ENCODE results near the gene MYO18A.

- TF ChIP-seq CTCF (IDR thresholded peaks at IDR 0.05 in 2 of 3, conservative IDR thresholded peaks at IDR 0.05 in 1 of 3; ENCODE audit: borderline replicate concordance in 1 of 3, insufficient read depth in 1 of 3, low read depth in 2 of 3, low read length in 2 of 3): no peak
- no peak for TF ChIP-seq REST (IDR thresholded peaks at IDR 0.05; ENCODE audit: low read depth)
- no peak for TF ChIP-seq YY1 (IDR thresholded peaks at IDR 0.05; ENCODE audit: extremely low read depth, insufficient replicate concordance, low read depth, low read length)
- TF ChIP-seq EZH2phosphoT487 (IDR thresholded peaks at IDR 0.05; ENCODE audit: borderline replicate concordance): no peak
Measured at GRCh38 chr17:29051194-29051593, 129.0 kb downstream of the MYO18A start.

Measured in HCT116 (cell line).